CD4-positive, alpha-beta T cell treated with Interleukin-4 for 4 hours (primary cell): ENCODE results near the gene SCYL1.
A peak's percentile ranks its signal among the peaks of the same experiment; 100 is the strongest.

Source experiments
- DNase-seq: peaks from one replicate; pipeline ENCODE4 v3.0.0-alpha.2; 2020

Gene SCYL1

DNA sequence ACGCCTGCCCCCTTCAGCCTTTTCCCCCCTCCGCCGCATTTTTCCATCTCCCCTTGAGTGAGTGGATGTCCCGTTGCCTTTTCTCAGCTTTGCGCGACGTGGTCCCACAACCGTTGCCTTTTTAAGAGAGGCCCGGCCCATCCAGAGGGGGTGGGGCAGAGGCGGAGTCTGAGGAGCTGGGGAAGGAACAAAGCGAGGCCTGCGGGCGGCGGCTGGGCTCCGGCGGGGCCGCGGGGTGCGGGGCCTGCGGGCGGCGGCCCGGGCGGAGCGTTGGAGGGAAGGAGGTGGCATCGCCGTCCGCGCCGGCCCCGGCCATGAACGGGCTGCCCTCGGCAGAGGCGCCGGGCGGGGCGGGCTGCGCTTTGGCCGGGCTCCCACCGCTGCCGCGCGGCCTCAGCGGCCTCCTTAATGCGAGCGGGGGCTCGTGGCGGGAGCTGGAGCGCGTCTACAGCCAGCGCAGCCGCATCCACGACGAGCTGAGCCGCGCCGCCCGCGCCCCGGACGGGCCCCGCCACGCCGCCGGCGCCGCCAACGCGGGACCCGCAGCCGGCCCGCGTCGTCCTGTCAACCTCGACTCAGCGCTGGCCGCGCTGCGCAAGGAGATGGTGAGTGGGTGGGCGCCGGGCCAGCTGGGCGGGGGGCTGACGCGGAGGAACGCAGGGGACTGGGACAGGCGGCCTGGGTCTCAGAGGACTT lies 47.6 kb downstream of the SCYL1 start, which contains the start of gene FAM89B:
Gene FAM89B, plus strand, starts transcription at position 183 of the 696 bp plus-strand sequence. Its CDS starts 132 bp downstream, at position 315.
- peak; percentile 86 for DNase-seq

- DNase-seq = no peak
Measured at GRCh38 chr11:65573391-65574079, 48.7 kb downstream of the SCYL1 start.

GRCh38 chr11:65574109-65574810 lies 49.4 kb downstream of the SCYL1 start:
- DNase-seq = peak; percentile 90

DNA sequence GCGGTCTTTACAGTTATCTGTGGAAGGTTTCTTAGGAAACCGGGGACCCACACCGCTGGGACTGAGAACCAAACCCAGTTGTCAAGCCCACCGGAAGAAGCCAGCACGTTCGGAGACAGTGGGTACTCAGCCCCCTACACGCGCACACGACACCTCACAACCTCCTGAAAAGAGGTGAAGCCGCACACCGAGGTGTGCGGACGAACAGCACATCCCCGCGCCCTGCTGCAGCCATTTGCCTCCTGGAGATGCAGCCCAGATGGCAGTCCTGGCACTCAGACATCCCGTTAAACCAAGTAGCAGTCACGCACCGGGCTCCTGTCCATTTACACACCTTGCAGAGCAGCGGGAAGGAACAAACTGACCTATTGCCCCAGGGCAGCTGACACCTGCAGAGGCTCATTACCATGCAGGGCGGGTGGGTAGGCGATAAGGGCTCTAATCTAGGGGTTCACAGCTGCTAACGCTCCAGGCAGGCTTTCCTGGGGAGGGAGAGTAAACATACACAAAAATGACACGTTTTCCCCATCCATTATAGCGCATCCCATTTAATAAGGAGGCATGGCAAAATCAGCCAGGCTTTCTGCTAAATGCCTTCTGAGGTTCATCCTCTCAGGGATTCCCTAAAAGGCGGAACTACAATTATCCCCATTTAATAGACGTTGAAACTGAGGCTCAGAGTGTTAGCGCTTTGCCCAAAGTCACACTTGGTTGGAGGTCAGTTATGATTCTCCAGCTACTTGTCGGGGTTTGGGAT lies 50.1 kb downstream of the SCYL1 start:
- no peak for DNase-seq

DNA sequence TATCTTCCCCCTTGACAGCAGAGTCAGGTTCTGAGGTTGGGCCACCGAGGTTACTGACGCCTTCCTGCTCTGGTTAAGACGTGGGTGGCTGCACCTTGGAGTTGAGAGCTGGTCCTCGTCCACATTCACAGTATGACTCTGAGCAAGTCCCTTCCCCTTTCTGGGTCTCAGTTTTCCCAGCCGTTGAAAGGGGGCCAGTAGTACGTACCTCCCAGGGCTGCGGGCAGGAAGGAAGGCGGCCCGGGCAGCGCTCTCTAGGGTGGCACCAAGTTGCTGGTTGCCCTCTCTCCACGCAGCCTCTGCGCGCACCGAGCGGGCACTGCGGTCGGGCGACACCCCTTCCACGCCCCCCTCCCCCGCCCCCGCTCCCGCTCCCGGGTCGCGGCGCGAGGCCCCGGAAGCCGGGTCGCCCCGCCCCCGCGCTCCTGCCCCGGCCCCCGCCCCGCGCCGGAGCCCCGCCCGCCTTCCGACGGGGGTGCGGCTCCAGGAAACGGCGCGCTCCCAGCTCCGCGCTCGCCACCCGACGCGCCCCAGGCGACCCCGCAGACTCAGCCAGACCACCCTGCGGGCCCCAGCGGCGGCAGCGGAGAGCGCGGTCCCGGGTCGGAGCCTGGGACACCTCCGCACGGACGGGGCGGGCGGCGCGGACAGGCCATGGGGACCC lies 50.8 kb downstream of the SCYL1 start, which contains the start of gene EHBP1L1:
Gene EHBP1L1, plus strand, starts transcription at position 486 of the 664 bp plus-strand sequence. CDS start 250 bp downstream, outside the sequence.
- DNase-seq = peak; percentile 77

DNA sequence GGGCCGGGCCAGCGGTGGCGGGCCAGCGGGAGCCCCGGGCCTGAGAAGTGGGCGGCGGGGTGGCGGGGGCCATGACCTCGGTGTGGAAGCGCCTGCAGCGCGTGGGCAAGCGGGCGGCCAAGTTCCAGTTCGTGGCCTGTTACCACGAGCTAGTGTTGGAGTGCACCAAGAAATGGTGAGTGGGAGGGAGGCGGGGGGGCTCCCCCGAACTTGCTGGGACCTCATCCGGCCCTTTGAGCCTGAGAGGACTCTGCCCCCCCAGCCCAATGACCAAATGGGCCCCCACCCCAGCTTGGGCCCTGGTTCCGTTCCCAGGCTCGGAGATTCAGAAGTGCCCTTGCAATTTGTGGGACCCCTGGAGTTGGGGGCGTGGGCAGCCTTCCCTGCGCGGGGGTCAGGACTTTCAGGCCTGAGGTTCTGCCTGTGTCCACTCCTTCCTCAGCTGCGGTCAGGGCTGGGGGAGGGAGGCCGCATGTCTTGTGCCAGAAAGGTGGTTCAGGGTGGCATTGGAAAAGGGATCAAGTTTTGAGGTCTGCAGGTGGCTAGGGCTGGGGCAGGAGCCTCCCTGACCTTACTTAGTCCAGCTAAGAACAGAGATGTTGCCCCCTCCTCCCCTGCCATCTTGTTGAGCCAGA lies 51.5 kb downstream of the SCYL1 start:
- no peak for DNase-seq

DNA sequence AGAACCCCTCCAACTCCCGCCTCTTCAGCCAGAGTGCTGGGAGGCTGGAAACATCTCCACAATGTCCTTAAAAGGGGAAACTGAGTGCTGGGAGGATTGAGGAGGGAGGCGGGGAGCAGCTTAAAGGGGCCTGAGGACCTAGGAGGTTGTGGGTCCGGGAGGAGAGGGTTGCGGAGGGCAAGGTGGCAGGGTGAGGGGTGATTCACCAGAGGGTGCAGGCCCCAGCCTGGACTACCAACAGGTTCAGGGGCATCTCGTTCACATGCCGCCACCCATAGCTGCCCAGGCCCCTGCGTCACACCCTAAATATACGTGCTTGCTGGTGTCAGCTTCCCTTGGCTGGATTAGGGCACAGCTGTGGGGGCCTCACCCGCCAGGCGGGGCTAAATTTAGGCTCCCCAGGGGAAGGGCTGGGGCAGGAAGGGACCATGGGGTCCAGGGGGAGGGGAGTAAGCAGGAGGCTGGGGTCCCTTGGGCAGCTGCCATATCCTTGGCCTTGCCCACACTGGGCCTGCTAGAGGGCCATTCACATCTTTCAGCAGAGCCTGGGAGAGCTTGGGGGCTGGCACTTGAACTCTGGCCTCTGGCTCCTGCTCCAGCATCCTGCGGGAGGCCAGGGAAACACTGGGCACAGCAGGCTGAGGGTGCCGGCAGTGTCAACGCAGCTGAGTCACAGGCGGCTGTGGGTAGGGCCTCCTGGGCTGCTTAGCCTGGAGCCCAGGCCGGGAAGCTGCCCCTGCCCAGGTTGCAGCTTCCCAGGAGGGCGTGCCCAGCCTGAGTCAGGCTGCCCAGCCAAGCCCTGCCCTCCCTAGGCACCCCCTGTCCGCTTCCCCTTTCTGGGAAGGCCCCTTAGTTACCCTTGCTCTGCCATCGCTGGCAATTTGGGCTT lies 52.2 kb downstream of the SCYL1 start:
- peak; percentile 27 for DNase-seq

- no peak for DNase-seq
Measured at GRCh38 chr11:65577756-65578109, 52.9 kb downstream of the SCYL1 start.

DNA sequence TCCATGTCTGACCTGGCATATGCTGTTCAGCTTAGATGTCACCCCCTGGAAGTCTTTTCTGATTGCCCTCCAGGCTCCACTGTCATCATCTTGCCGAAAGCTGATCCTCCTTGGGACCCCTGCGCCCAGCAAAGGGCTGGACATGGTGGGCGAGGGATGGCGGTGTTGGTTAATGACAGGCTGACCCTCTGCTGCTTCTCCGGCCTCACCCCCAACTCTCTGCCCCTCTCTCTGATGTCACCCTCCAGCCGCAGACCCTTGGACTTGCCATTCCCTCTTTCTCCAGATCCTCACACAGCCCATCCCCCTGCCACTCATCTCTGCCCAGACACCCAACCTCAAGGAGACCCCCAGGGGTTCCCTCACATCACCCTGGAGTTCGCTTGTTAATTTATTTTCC lies 53.3 kb downstream of the SCYL1 start:
- DNase-seq = no peak

GRCh38 chr11:65578667-65579066 lies 53.8 kb downstream of the SCYL1 start:
- no peak for DNase-seq

GRCh38 chr11:65579291-65579690 lies 54.4 kb downstream of the SCYL1 start:
- DNase-seq = no peak

GRCh38 chr11:65580031-65580692 lies 55.3 kb downstream of the SCYL1 start:
- DNase-seq = no peak

DNA sequence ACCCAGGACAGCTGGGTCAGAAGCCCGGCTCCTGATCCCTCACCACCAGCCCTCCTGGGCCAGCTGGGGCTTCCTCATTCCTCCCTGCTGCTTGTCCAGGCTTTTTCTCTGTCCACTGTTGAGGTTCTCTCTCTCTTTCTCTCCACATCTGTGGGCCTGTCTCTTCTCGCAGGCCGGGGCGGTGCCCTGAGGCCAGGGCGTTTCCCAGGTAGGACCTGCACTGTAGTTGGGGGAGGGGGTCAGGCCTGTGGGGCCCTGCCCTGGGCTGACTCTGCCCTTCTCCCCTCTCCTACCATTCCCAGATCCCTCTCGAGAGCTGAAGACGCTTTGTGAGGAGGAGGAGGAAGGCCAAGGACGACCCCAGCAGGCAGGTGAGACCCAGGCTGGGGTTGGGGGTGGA lies 55.9 kb downstream of the SCYL1 start:
- DNase-seq = no peak

GRCh38 chr11:65581928-65582327 lies 57.0 kb downstream of the SCYL1 start:
- DNase-seq = no peak

DNA sequence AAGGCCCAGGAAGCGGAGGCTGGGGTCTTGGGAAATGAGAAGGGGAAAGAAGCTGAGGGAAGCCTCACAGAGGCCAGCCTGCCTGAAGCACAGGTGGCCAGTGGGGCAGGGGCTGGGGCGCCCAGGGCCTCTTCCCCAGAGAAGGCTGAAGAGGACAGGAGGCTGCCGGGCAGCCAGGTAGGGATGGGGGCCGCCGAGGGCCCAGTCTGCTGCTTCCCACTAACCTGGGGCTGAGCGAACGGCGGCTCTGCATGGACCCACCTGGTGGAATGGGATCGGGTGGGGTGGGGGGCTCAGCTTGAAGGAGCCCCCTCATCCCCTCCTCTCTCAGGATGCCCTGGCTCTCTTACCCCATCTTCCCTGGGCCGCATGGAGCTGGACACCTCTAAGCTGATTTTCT lies 58.7 kb downstream of the SCYL1 start:
- DNase-seq = no peak

GRCh38 chr11:65584106-65584505 lies 59.2 kb downstream of the SCYL1 start:
- no peak for DNase-seq

DNA sequence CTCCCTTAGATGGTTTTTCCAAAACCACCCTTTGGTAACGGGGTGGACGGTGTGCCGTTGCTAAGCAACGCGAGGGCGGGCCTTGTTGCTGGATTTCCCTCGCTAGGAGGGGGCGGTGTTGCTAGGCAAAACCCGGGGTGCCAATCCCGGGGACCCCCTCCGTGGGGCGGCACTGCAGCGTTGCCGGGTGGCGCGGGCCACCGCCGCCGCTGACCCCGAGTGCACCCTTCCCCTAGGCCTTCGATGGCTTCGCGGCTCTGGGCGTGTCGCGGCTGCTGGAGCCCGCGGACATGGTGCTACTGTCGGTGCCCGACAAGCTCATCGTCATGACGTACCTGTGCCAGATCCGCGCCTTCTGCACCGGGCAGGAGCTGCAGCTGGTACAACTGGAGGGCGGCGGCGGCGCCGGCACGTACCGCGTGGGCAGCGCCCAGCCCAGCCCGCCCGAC lies 59.9 kb downstream of the SCYL1 start:
- no peak for DNase-seq

GRCh38 chr11:65585396-65586246 lies 60.7 kb downstream of the SCYL1 start:
- no peak for DNase-seq

- DNase-seq = no peak
Measured at GRCh38 chr11:65586247-65586630, 61.4 kb downstream of the SCYL1 start.
